CD4-positive, alpha-beta T cell (primary cell): ENCODE data around the gene NPC1L1. TPM values are rescaled to one million over a fixed set of nuclear protein-coding genes. Genes with fewer than 3 reads are reported as not detected.

Source experiments
- ATAC-seq: fragments of 200-7000 bp; cut with Tn5 transposase; one replicate; pipeline ENCODE4 v1.10.0; 2022; ENCODE audit warnings: mild to moderate bottlenecking; ENCODE audit not compliant: poor library complexity
- CTCF ChIA-PET: fragments of 350-600 bp; sonication (Branson Sonifier 250); formaldehyde crosslinking; loops from one replicate; lab custom pipeline; 2021; ENCODE audit warnings: antibody characterized with exemption, inconsistent platforms; lab: Charles Lee
- POLR2A ChIA-PET: fragments of 350-600 bp; sonication (Branson Sonifier 250); formaldehyde crosslinking; loops from one replicate; lab custom pipeline; 2021; ENCODE audit warnings: antibody characterized with exemption, inconsistent platforms; lab: Charles Lee
- DNase-seq, 14 experiments: peaks; one replicate each; pipeline ENCODE4 v3.0.0-alpha.2; 2013 to 2020; ENCODE audit warnings: mixed read lengths in 2 of 14
- H3K27ac ChIP-seq, 2 donors: one replicate each; pipeline versions ENCODE4 v1.5.1 to v1.7.0; 2013; ENCODE audit warnings: low read length in 2 of 2, low read depth in 1 of 2, mild to moderate bottlenecking in 1 of 2
- H3K27me3 ChIP-seq, 2 experiments: 1 replicate in 1 of 2; 2 replicates in 1 of 2; pipeline versions ENCODE4 v1.6.1 to v1.7.0; 2013; ENCODE audit warnings: low read length in 2 of 2, control low read depth in 1 of 2, mild to moderate bottlenecking in 1 of 2, moderate library complexity in 1 of 2; ENCODE audit not compliant: insufficient read depth in 2 of 2, control insufficient read depth in 1 of 2
- H3K36me3 ChIP-seq: one replicate; pipeline ENCODE4 v1.6.1; 2013; ENCODE audit warnings: low read length, control low read depth; ENCODE audit not compliant: insufficient read depth
- H3K4me1 ChIP-seq: one replicate; pipeline ENCODE4 v1.6.1; 2013; ENCODE audit warnings: low read length, control low read depth; ENCODE audit not compliant: insufficient read depth
- H3K4me3 ChIP-seq: one replicate; pipeline ENCODE4 v1.5.1; 2013; ENCODE audit warnings: mild to moderate bottlenecking, low read length, moderate library complexity
- H3K9me3 ChIP-seq, 2 experiments: 1 replicate in 1 of 2; 2 replicates in 1 of 2; pipeline versions ENCODE4 v1.6.1 to v1.7.0; 2013; ENCODE audit warnings: low read length in 2 of 2, mild to moderate bottlenecking in 2 of 2, control low read depth in 1 of 2, moderate library complexity in 1 of 2; ENCODE audit not compliant: control insufficient read depth in 1 of 2, insufficient read depth in 1 of 2
- H3K27ac Mint-ChIP-seq: one replicate; pipeline ENCODE4 v1.8.0; 2020; ENCODE audit warnings: mixed read lengths
- H3K27me3 Mint-ChIP-seq: one replicate; pipeline ENCODE4 v1.8.0; 2021; ENCODE audit warnings: mixed read lengths
- H3K36me3 Mint-ChIP-seq: one replicate; pipeline ENCODE4 v1.8.0; 2021; ENCODE audit warnings: low read depth, mixed read lengths
- H3K4me1 Mint-ChIP-seq: one replicate; pipeline ENCODE4 v1.8.0; 2021; ENCODE audit warnings: low read depth, mixed read lengths
- H3K4me3 Mint-ChIP-seq: one replicate; pipeline ENCODE4 v1.8.0; 2020; ENCODE audit warnings: mild to moderate bottlenecking, mixed read lengths
- H3K9me3 Mint-ChIP-seq: one replicate; pipeline ENCODE4 v1.8.0; 2020; ENCODE audit warnings: mixed read lengths
- CTCF ChIP-seq: fragments of 200-600 bp; IDR thresholded peaks from one replicate; pipeline ENCODE4 v1.8.0; 2022; ENCODE audit warnings: antibody characterized with exemption, mild to moderate bottlenecking
- intact Hi-C, 2 experiments: fragments of 100-400 bp; cut with DNase I in 1 of 2; cut with micrococcal nuclease in 1 of 2; formaldehyde crosslinking; loops; one replicate each; pipeline versions ENCODE4 v1.15.1 to v1.9.0; 2023 to 2025; cut with DNase I, micrococcal nuclease
- total RNA-seq, 174 experiments: library from RNA in 2 of 174; stranded (reverse) in 2 of 174; gene quantifications; one replicate each; pipeline ENCODE4 v1.2.3 and lab custom pipeline; 2021 to 2026

Gene NPC1L1
- total RNA-seq, 2 experiments from 2014 or later: 0.08 TPM; not detected in 1

GRCh38 chr7:44561962-44562621 lies 21.0 kb upstream of the NPC1L1 start:
- no peak for ATAC-seq
- no peak overlapping the region for H3K27ac Mint-ChIP-seq

GRCh38 chr7:44561481-44561880 lies 20.4 kb upstream of the NPC1L1 start:
- no peaks in the 10 kb centered on the region for H3K27me3 Mint-ChIP-seq
- no peak overlapping the region for H3K4me3 Mint-ChIP-seq
- H3K36me3 ChIP-seq: peaks cover 30% of the 10 kb centered on the region
- intact Hi-C loops: no loop called here
- H3K4me1 Mint-ChIP-seq: peaks cover 9% of the 10 kb centered on the region
- CTCF ChIA-PET: no interaction called here
- no peaks in the 10 kb centered on the region for H3K9me3 ChIP-seq
- H3K4me1 ChIP-seq: peaks cover 9% of the 10 kb centered on the region
- H3K27ac ChIP-seq: no peak overlapping the region
- H3K27me3 ChIP-seq: no peaks in the 10 kb centered on the region
- POLR2A ChIA-PET: no interaction called here
- H3K9me3 Mint-ChIP-seq: no peaks in the 10 kb centered on the region
- no peak overlapping the region for H3K4me3 ChIP-seq
- peaks cover 27% of the 10 kb centered on the region for H3K36me3 Mint-ChIP-seq
- DNase-seq (no peak), ATAC-seq (no peak)
- TF ChIP-seq CTCF: no peak
- H3K27ac Mint-ChIP-seq: peak overlapping the region; percentile 39

More at GRCh38 chr7:44561962-44562621, 21.0 kb upstream of the NPC1L1 start:
- no peak for DNase-seq
- no peaks in the 10 kb centered on the region for H3K27me3 ChIP-seq
- H3K27ac ChIP-seq: no peak overlapping the region
- Mint-ChIP-seq H3K36me3 (peaks cover 34% of the 10 kb centered on the region), H3K4me1 (peaks cover 13% of the 10 kb centered on the region), H3K4me3 (no peak overlapping the region), H3K9me3 (no peaks in the 10 kb centered on the region), H3K27me3 (no peaks in the 10 kb centered on the region)
- peaks cover 36% of the 10 kb centered on the region for H3K36me3 ChIP-seq
- H3K4me3 ChIP-seq: no peak overlapping the region
- peaks cover 9% of the 10 kb centered on the region for H3K4me1 ChIP-seq
- CTCF ChIA-PET: no interaction called here
- intact Hi-C loops: no loop called here
- H3K9me3 ChIP-seq: no peaks in the 10 kb centered on the region
- no peak for TF ChIP-seq CTCF
- POLR2A ChIA-PET: no interaction called here

GRCh38 chr7:44559485-44559884 lies 18.4 kb upstream of the NPC1L1 start:
- Mint-ChIP-seq H3K27ac (peak overlapping the region; percentile 17), H3K27me3 (no peaks in the 10 kb centered on the region), H3K9me3 (no peaks in the 10 kb centered on the region), H3K4me1 (no peaks in the 10 kb centered on the region), H3K4me3 (no peak overlapping the region), H3K36me3 (peaks cover 10% of the 10 kb centered on the region)
- H3K4me3 ChIP-seq: no peak overlapping the region
- H3K9me3 ChIP-seq: no peaks in the 10 kb centered on the region
- DNase-seq (no peak), ATAC-seq (no peak)
- peaks cover 11% of the 10 kb centered on the region for H3K36me3 ChIP-seq
- H3K4me1 ChIP-seq: no peaks in the 10 kb centered on the region
- TF ChIP-seq CTCF: no peak
- intact Hi-C loops: no loop called here
- H3K27ac ChIP-seq: no peak overlapping the region
- no peaks in the 10 kb centered on the region for H3K27me3 ChIP-seq
- CTCF ChIA-PET: no interaction called here
- POLR2A ChIA-PET: no interaction called here
